Suprapubic skin (tissue), 3 donors: ENCODE measurements around the gene AAGAB.

Experiments used
- EP300 ChIP-seq: sonication (generic); formaldehyde crosslinking; IDR thresholded peaks from one replicate; pipeline ENCODE4 v1.6.1; 2017; ENCODE audit warnings: antibody characterized with exemption
- POLR2A ChIP-seq, 2 donors: fragments of 450-650 bp; IDR thresholded peaks; one replicate each; pipeline ENCODE4 v1.6.1; 2017; ENCODE audit warnings: antibody characterized with exemption in 2 of 2, mild to moderate bottlenecking in 2 of 2, moderate library complexity in 2 of 2
- TF ChIP-seq, protein P1 (sequence below), 2 donors: fragments of 200-600 bp in 1 of 2; fragments of 450-650 bp in 1 of 2; sonication (generic) in 1 of 2; IDR thresholded peaks; one replicate each; pipeline ENCODE4 v1.5.1; 2016 to 2019; ENCODE audit warnings: antibody characterized with exemption in 2 of 2, mild to moderate bottlenecking in 1 of 2, moderate library complexity in 1 of 2

GRCh38 chr15:67193223-67193990 is 61.1 kb downstream of the AAGAB start:
- TF ChIP-seq, protein P1, sequence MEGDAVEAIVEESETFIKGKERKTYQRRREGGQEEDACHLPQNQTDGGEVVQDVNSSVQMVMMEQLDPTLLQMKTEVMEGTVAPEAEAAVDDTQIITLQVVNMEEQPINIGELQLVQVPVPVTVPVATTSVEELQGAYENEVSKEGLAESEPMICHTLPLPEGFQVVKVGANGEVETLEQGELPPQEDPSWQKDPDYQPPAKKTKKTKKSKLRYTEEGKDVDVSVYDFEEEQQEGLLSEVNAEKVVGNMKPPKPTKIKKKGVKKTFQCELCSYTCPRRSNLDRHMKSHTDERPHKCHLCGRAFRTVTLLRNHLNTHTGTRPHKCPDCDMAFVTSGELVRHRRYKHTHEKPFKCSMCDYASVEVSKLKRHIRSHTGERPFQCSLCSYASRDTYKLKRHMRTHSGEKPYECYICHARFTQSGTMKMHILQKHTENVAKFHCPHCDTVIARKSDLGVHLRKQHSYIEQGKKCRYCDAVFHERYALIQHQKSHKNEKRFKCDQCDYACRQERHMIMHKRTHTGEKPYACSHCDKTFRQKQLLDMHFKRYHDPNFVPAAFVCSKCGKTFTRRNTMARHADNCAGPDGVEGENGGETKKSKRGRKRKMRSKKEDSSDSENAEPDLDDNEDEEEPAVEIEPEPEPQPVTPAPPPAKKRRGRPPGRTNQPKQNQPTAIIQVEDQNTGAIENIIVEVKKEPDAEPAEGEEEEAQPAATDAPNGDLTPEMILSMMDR (IDR thresholded peaks at IDR 0.05), result no peak
- TF ChIP-seq EP300 (no peak), POLR2A (IDR thresholded peaks at IDR 0.05) (no peak)
